Hepatocyte (in vitro differentiated cells): Measurements from ENCODE around the gene SLCO2B1.

Experiments
- CTCF ChIP-seq: fragments of 200-600 bp; sonication (generic); IDR thresholded peaks from 2 replicates; pipeline ENCODE4 v1.5.1; 2016; ENCODE audit warnings: antibody characterized with exemption, mild to moderate bottlenecking; ENCODE audit not compliant: poor library complexity
- EZH2 ChIP-seq: fragments of 200-600 bp; sonication (generic); IDR thresholded peaks from 2 replicates; pipeline ENCODE4 v1.6.1; 2016; ENCODE audit warnings: antibody characterized with exemption, mild to moderate bottlenecking, borderline replicate concordance
- EZH2phosphoT487 ChIP-seq: fragments of 200-600 bp; sonication (generic); IDR thresholded peaks from one replicate; pipeline ENCODE4 v1.6.1; 2018; ENCODE audit warnings: antibody characterized with exemption, mild to moderate bottlenecking, low read depth, moderate library complexity; ENCODE audit not compliant: unreplicated experiment, severe bottlenecking

GRCh38 chr11:75107187-75107586 lies 43.7 kb upstream of the SLCO2B1 start:
- TF ChIP-seq CTCF: no peak
- TF ChIP-seq EZH2: no peak
- no peak for TF ChIP-seq EZH2phosphoT487
